HG03439 (cell line): ENCODE results near the gene THADA.
A peak's percentile ranks its signal among the peaks of the same experiment; 100 is the strongest.
"Not testable (repeated sequence)": the region's sequence is repeated elsewhere in the genome, so short reads cannot be mapped to it uniquely, and the experiment has no call there.

ENCODE experiments used
- ATAC-seq: cut with Tn5 transposase; IDR thresholded peaks from one replicate; pipeline ENCODE4 v1.9.1; 2021; ENCODE audit warnings: mild to moderate bottlenecking, moderate library complexity; ENCODE audit not compliant: unreplicated experiment

Gene THADA

DNA sequence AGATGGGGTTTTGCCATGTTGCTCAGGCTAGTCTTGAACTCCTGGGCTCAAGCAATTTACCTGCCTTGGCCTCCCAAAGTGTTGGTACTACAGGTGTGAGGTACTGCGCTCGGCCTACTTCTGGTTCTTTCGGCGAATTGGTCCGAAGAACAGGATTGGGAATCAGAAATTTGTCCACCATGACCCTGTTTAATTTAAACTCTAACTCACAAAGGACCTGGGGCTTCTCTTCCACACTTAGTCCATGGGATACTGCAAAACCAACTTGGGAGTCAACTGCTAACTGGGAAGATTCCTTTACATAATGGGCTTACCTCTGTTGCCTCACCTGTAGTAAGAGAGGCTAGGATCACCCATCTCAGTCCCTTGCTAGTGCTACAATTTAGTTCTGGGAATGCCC lies 289.6 kb downstream of the THADA start:
- no peak for ATAC-seq

DNA sequence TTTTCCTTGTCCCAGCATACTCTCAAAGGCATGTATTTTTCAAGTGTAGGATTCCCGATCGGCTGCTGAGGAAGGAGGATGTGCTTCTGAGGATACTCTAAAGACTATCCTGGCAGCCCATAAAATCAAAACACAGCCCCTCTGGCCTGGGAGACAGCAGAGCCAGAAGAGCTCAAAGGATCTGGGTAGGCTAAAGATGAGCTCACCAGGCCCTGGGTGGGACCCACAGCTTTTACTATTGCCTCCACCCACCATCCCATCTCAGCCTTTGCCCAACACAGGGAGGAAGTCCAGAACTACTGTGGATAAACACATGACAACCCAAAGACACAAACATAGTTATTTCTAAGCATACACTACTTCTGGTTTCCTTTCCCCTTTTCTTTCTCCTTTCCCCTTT lies 290.3 kb downstream of the THADA start:
- ATAC-seq: no peak

DNA sequence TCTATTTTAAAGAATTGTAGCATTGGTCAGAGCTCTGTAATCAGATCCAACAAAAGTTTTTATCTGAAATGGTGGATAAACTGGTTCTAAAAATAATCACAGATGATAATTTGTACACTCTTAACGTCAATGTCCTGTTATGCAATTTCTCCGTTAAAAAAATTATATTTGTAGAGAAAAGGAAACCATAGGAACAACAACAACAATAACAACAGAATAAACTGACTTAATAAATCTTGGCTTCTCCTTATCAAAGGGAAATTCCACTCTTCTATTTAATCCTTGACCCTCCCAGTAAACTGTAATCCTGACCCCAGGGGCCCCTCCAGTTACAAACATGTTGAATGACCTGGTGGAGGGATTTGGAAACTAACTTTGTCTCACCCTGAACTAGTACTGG lies 290.8 kb downstream of the THADA start:
- no peak for ATAC-seq

DNA sequence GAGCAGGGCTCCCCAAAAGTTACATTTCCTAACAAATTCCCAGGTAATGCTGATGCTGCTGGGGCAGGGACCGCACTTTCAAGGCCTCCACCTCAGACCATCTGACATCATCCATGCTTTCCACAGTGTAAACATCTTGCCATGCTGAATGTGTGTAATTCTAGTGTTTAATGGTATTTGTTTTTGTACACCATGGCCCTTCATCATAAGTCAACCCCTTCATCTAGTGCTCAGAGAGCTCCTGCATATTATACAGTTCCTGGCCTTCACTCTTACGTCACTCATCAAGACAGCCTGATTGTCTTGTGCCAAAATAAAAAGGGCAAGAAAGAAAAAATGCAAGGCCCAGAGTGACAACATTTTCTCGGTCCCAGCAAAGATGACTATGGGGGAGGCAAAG lies 291.9 kb downstream of the THADA start:
- no peak for ATAC-seq

DNA sequence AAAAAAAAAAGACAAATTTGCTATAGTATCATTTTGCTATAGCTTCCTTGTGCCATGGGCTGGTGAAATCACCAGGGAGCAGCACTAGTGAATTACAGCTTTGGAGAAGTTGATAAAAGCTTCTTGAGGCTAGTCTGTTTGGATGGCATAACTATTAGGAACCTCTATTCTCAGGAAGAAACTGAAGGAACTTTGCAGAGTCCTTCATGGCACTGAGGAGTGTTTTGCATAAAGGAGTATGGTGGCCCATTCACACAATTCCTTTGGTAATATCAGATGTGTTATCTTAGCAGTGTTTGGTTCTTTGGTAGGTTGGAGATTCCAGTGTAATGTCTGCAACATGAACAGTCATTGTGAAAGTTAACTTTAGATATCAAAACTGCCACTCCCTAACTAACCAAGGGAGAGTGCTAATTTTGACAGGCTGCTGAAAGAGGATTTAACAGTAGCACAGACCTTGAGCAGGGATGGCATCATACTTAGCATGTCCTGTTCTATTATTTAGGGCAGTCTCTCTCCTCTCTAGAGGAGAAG lies 292.8 kb downstream of the THADA start:
- ATAC-seq: no peak

DNA sequence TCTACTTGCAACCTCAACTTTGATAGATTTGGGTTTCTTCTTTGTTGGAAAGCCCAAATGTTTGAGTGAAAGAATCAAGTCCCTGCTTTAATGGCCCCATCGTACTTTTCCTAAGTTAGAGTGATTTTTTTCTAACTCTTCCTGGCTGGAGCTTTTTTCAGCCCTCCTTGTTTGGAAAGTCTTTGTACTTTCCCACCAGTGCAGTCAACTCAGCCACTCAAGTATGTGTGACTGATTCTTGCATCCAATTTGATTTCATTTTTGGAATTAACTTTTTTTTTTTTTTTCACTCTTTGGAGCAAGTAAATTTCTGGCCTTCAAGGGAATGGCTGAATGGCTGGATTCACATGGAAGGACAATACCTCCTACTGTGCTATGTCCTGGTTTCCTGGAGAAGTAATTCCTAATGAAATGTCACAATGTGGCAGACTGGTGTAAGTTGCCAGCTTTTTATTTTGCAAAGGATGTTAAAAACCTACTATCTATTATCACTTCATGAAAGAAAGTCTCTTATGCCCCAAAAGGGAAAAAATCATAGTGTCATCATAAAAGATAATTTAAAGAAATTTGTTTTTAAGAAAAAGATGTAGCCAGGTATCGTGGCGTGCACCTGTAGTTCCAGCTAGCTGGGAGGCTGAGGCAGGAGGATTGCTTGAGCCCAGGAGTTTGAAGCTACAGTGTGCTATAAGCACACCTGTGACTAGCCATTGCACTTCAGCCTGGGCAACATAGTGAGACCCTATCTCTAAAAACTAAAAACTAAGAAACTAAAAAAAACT lies 293.5 kb downstream of the THADA start:
- no peak for ATAC-seq

DNA sequence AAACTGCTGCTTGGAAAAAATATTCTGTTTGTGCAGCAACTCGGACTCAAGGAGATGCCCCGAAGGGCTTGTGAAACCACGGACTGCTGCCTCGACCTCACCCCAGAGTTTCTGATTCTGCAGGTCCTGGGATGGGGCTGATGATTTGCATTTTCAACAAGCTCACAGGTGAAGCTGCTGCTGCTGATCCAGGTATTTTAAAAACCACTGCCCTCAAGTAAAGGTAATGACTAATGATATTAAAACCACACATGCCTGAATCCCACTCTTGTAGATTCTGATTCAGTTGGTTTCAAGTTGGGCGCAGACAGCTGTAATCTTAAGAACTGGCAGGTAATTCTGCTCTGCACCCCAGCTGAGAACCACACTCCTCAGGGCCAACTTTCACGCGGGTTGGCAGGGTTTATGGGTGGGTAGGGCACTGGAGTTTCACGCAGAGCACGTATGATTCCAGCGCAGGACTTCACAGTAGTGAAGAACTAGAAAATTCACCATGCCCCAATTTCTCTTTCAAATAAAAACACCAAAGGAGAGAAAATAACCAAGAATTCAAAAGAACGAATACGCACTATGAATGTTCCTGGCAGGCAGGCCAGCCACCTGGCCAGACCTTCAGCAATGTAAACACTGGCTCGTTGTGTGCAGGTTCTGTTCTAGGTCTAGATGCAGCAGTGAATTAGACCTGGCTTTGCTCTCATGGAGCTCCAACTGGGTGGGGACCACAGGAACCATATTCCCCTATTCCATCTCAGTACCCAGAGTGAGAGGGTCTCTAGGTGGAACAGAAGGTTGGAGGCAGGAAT lies 294.9 kb downstream of the THADA start:
- no peak for ATAC-seq

DNA sequence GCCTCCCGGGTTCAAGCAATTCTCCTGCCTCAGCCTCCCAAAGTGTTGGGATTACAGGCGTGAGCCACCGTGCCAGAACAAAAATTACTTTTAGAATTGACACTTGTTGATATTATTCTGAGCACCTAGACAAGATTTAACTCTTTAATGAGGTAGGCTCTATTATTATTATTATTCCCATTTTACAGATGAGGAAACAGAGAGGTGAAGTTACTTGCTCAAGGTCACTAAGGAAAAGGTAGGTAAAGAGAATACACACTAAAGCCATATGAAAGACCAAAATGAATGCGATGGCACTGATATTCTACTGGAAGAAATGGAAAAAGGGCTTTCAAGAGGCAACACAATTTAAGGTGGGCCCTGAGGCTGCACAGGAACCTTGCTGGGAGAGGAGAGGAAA lies 295.6 kb downstream of the THADA start:
- no peak for ATAC-seq

DNA sequence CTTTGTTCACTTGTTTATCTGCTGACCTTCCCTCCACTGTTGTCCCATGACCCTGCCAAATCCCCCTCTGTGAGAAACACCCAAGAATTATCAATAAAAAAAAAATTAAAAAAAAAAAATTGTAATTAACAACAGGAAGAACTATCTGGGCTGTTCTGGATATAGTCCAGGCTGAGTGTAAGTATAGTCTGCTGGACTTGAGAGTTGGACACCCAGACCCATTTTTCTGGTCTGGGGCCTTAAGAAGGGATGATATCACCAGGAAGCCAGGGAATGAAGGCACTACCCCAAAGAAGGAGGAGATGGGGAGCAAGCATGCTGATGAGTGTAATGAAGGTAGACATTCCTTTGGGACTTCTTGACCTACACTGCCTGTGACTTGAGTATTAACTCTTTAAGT lies 297.3 kb downstream of the THADA start:
- ATAC-seq: no peak

DNA sequence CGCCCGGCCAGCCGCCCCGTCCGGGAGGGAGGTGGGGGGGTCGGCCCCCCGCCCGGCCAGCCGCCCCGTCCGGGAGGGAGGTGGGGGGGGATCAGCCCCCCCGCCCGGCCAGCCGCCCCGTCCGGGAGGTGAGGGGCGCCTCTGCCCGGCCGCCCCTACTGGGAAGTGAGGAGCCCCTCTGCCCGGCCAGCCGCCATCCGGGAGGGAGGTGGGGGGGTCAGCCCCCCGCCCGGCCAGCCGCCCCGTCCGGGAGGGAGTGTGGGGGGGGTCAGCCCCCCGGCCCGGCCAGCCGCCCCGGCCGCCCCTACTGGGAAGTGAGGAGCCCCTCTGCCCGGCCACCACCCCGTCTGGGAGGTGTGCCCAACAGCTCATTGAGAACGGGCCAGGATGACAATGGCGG lies 298.1 kb downstream of the THADA start:
- not testable (repeated sequence) for ATAC-seq

DNA sequence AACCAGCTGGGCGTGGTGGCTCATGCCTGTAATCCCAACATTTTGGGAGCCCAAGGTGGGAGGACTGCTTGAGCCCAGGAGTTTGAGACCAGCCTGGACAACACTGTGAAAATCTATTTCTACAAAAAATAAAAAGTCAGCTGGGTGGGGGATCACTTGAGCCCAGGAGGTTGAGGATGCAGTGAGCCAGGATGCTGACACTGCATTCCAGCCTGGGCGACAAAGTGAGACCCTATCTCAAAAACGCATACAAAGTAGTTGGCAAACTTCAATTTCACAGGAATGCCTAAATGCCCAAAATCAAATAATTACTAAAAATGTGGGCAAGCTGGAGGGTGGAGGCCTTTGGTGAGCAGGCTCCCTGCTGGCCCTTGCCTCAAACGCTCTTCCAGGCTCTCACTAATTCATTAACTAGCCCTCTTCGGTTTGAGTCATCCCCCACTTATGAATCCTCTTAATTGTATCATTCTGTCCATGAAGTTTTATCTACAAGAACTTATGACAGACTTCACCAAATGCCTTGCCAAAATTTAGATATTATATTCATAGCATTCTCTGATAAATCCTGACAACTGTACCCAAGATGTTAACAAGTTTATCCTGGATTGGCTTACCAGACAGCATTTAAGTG lies 300.8 kb downstream of the THADA start:
- ATAC-seq: no peak

DNA sequence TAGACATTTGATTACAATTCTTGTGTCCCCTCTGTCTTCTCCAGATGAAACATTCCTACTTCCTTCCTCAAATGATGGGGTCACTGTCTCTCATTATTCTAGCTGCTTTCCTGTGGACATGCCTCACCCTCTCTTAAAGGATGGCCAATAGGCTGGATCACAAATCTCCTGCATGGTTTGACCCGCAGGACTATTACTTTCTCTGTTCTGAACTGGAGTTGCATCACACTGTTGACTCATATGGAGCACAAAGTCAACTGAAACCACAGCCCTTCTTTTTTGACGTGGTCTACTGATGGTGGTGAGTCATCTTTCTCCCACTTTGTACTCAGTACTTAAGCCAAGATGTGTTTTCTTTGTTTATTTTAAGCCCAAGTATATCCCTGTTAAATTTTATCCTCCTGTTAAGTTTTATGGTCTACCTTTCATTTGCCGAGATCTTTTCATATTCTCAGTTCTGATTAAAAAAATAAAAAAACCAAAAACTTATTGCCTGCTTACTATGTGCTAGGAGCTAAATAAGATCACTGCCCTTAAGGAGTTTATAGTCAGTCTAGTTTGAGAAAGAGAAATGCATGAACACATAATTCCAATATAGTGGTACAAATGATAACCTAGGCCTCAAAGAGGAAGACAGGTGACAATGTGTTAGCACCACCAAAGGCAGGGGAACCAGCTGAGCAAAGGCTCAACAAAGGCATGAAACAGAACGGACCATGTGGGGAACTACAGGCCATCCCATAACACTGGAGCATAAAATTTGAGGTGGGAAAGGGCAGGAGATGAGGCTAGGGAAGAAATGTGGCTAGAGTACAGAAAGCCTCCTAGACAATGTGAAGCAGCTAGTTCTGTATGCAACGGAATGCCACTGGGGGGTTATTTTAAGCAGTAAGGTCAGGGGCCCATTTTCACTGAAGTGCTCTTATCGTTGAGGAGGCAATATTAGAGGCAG lies 301.8 kb downstream of the THADA start:
- peak; percentile 99 for ATAC-seq

DNA sequence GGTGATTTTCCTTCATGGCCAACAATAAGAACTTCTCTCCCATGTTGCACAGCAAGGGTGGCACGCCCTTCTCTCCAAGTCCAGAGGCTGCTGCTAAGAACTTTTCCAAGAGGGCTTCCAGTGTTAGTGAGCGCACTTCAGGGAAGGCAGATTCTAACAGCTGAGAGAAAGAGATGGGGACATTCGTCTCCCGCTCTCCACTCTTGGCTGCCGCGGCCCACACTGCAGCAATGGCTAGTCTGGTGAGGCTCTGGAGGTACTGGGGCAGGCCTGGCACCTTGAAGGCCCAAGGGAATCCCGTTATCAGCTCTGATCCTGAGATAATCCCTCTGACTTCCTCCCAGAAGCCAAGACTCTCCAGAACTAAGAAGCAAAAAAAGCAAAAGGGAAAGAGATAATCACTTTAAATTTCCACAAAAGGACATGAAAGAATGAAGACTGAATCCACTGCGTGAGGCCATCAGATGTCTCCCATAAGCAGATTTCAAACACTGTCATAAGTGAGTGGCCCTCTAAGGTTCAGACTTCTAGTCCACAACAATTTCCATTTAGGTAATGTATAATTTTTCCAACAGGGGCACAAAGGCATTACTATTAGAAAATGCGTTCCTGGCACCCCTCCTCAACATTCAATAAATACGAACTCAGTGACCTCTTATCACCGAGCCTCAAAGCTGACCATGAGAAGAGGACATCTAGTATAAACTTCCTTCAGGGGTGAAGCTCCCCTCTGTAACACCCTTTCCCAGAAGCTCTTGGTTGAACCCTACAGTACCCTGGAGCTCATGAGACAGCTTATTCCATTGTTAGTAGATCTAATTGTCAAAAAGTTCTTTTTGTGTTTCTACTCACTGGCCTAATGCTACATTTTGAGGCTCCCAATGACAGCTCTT lies 302.7 kb downstream of the THADA start:
- no peak for ATAC-seq

DNA sequence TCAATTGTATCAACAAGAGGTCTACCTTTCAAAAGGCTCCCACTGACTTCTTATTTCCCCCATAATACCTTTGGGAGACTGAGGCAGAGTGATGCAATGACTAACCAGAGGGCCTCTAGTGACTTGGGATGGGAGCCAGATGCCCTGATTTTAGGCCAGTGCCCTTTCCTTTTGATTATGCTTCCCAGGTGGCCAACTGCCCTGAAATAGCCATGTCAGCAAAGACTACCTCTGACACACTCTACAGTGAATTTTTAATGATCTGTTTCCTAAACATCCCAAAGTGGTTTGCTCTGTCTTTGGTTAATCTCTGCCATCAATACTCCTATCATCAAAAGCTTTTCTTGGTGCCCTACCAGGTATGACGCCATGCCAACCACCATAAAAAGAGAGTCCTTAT lies 303.5 kb downstream of the THADA start:
- no peak for ATAC-seq

DNA sequence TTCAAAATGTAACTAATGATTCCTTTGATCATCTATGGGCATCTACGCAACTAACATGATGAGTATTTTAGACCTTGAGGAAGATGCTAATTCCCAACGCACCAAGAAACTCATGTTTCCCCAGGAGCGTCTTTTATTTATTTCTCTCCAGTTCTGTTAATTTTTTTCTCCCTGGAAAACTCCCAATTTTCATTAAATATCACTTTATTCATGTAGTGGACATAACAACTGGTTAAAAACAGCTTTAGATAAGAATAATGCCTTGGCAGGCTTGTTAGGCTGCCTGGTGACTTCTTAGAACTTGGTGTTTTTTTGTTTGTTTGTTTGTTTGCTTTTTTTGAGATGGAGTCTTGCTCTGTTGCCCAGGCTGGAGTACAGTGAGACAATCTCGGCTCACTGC lies 306.5 kb downstream of the THADA start:
- ATAC-seq: no peak

DNA sequence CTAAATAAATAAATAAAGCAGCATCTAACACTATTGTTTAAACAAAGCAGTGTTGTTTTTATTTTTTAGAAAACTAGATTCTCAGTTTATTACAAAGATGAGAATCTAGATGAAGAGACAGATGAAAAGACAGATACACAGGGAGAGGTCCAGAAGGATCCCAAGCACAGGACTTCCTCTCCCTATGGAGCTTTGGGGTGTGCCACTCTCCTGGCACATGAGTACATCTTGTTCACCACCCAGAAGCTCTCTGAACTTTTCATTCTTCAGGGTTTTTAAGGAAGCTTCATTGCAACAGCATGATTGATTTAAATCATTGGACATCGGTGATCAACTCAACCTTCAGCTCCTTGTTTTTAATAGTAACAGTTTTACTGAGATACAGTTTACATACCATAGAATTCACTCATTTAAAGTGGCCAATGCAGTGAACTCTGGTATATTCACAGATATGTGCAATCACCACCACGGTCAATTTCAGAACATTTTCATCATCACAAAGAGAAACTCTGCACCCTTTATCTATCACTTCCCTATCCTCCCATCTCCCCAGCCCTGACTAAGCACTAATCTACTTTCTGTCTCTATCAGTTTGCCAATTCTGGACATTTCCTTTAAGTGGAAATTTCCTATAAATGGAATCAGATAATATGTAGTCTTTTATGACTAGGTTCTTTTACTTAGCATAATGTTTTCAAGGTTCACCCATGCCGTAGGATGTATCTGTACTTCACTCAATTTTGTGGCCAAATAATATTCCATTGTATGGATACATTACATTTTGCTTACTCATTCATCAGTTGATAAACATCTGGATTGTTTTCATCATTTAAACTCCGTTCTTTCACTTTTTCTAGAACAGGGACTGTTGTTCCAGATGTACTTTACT lies 307.2 kb downstream of the THADA start:
- no peak for ATAC-seq

DNA sequence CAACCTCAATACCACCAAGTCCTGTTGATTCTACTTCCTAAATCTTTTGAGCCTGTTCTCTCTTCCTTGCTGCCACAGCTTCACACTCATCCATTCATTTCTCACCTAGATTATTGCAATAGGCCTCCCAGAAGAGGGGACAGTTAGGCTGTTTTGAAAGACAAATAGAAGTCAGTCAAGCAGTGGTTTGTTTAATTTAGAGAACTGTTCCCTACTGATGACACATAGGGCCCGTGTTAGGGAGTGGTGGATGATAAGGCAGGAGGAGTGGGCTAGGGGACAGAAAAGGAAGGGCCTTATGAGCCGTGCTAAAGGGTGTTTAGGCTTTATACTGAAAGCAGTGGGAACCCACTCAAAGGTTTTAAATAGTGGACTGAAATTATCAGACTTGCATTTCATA lies 309.9 kb downstream of the THADA start:
- no peak for ATAC-seq

DNA sequence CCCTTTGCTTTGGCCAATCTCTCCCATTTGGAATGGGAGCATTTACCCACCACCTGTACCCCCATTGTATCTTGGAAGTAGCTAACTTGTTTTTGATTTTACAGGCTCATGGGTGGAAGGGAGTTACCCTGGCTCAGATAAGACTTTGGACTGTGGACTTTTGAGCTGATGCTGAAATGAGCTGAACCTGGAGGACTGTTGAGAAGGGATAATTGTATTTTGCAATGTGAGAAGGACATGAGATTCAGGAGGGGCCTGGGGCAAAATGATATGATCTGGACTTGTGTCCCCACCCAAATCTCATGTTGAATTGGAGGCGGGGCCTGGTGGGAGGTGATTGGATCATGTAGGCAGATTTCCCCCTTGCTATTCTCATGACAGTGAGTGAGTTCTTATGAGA lies 310.9 kb downstream of the THADA start:
- ATAC-seq: no peak

DNA sequence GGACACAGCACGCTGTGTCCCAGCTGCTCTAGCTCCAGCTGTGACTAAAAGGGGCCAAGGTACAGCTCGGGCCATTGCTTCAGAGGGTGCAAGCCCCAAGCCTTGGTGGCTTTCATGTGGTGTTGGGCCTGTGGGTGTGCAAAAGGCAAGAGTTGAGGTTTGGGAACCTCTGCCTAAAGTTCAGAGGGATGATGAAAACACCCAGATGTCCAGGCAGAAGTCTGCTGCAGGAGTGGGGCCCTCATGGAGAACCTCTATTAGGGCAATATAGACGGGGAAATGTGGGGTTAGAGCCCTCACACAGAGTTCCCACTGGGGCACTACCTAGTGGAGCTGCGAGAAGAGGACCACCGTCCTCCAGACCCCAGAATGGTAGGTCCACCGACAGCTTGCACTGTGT lies 311.5 kb downstream of the THADA start:
- ATAC-seq: not testable (repeated sequence)
